ENCODE results near the gene RAE1. TPM values are rescaled to one million over a fixed set of nuclear protein-coding genes. Genes with fewer than 3 reads are reported as not detected.

Gene RAE1
- total RNA-seq, 2 donors from 2014 or later: 21.7 to 49.9 TPM

DNA sequence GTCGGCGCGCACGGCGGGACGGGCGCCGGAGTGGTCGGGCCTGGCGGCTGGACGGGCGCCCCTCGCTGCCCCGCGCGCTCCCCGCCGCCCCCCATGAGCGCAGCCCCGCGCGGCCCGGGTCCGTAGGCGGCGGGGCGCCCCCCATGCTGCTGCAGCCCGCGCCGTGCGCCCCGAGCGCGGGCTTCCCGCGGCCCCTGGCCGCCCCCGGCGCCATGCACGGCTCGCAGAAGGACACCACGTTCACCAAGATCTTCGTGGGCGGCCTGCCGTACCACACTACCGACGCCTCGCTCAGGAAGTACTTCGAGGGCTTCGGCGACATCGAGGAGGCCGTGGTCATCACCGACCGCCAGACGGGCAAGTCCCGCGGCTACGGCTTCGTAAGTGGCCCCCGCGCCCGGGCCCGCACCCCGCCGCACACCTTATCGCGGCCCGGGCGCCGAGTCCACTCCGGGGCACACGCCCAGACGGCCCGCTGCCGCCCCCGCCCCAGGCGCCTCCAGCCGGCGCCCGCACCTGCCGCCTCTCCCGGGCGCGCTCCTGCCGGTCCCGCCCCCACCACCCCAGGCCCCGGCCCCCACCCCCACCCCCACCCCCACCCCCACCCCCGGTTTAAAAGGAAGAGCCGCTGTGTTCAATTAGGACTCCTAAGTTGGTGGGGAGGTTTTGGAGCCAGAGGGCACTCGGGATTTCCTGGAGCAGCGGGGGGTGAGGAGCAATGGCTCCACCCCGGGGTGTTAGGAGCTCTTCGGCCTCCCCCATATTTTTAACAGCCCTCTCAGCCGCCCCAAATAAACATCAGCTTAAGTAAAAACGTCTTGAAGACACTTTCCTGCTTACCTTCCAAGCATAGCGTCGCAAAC lies 40.6 kb downstream of the RAE1 start:
- no peak for TF ChIP-seq CTCF (IDR thresholded peaks at IDR 0.05)
- peak; percentile 7 for TF ChIP-seq POLR2A (IDR thresholded peaks at IDR 0.05)
- no peak for TF ChIP-seq POLR2AphosphoS5 (IDR thresholded peaks at IDR 0.05)
- H3K27me3 ChIP-seq (replicated peaks; ENCODE audit: insufficient read depth): no peaks in the 10 kb centered on the region
- no peaks in the 10 kb centered on the region for H3K36me3 ChIP-seq
- no peaks in the 10 kb centered on the region for H3K9me3 ChIP-seq
- peaks cover 5% of the 10 kb centered on the region for H3K4me1 ChIP-seq (replicated peaks)
- 2% methylated on average over 65 of the region's 98 CpGs for WGBS
- intact Hi-C loops (cut with DNase I): loop anchor here (10.0 kb wide), 1 partner anchor 323 kb away; the partner anchor contains the start of gene PMEPA1
- peak overlapping the region; percentile 61 to 62 for H3K4me3 ChIP-seq
- H3K27ac ChIP-seq: peak overlapping the region; percentile 78 to 81
- no peak for DNase-seq (ENCODE audit: low spot score)

DNA sequence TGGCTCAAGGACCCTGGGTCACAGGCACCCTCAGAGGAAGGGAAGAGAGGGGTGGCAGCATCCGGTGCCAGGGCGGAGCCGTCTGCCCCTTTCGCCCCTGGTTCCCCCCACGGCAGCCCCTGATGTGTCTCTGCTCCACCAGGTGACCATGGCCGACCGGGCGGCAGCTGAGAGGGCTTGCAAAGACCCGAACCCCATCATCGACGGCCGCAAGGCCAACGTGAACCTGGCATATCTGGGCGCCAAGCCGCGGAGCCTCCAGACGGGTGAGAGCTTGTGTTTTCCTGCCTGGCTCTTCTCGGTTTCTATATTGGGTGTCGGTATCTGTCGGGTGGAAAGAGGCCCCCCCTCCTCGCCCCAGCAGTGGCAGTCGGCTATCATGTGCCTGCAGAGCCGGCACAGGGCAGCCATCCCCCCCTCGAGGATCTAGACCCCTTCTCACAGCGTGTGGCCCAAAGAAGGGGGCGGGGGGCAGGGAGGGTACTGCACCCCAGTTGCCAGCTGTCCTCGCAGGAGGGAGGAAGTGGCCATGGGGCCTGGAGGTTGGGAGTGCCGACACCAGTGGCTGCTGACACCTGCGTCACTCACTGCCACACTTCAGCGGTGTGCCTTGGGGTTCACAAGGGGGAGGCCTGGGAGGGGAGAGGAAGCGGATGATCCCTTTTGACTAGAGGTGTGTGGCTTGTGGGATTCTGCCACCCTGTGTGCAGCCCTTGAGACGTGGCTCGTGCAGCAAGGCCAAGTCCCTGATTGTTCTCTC lies 41.6 kb downstream of the RAE1 start:
- Histone ChIP-seq H3K27me3 (replicated peaks; ENCODE audit: insufficient read depth) (no peaks in the 10 kb centered on the region), H3K36me3 (no peaks in the 10 kb centered on the region), H3K9me3 (no peaks in the 10 kb centered on the region), H3K27ac (peak overlapping the region; percentile 78 to 81), H3K4me3 (peak overlapping the region; percentile 61 to 62), H3K4me1 (replicated peaks) (peaks cover 5% of the 10 kb centered on the region)
- DNase-seq (ENCODE audit: low spot score): peak; percentile 44
- TF ChIP-seq POLR2AphosphoS5 (IDR thresholded peaks at IDR 0.05): peak; percentile 28
- no peak for TF ChIP-seq CTCF (IDR thresholded peaks at IDR 0.05)
- peak; percentile 34 for TF ChIP-seq POLR2A (IDR thresholded peaks at IDR 0.05)
- intact Hi-C loops (cut with DNase I): loop anchor here (10.0 kb wide), 1 partner anchor 322 kb away; the partner anchor contains the start of gene PMEPA1
- WGBS: 17% methylated on average over 29 of the region's 33 CpGs

DNA sequence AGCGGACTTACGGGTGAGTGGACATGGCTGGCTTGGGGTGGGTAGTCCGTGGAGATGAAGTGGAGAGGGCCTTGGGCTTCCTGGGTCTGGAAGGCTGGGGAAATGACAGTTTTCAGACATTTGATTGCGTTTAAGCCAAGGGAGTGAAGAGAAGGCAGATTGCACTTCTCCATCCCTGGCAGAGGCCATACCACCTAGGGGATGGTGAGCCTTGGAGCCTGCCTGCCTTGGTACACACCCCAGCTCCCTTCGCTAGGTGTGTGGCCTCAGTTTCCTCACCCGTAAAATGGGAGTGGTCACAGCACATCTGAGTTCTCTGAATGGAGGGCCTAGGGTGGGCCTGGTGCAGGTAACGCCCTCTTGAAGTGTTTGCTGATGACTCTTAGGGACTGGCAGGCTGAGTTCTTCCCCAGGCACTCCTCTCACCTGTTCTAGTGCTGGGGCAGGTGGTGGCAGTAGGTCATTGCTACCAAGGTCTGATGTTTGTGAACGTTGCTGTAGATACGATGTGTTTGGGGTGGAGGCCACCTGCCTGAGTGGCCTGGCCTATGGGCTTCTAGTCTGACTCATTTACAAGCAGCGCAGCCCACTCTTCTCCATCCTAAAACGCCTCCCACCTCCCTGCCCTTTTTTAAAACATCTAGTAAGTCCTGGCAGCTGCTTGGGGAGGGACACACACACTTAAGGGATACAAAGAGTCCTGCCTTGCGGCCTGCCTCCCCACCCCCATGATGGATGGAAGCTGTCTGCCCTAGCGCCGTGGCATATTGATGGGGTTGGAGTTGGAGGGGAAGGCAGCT lies 42.5 kb downstream of the RAE1 start:
- Histone ChIP-seq H3K9me3 (no peaks in the 10 kb centered on the region), H3K27ac (peak overlapping the region; percentile 78 to 81), H3K36me3 (no peaks in the 10 kb centered on the region), H3K4me3 (peak overlapping the region in 1 of 2 donors; percentile 62), H3K4me1 (replicated peaks) (peaks cover 5% of the 10 kb centered on the region), H3K27me3 (replicated peaks; ENCODE audit: insufficient read depth) (no peaks in the 10 kb centered on the region)
- no peak for DNase-seq (ENCODE audit: low spot score)
- intact Hi-C loops (cut with DNase I): loop anchor here (2.0 to 10.0 kb wide), 2 partner anchors 47 to 321 kb away; partner anchors contain the start of gene PMEPA1
- WGBS: 65% methylated on average over 14 of the region's 14 CpGs
- TF ChIP-seq POLR2A (IDR thresholded peaks at IDR 0.05): no peak
- no peak for TF ChIP-seq POLR2AphosphoS5 (IDR thresholded peaks at IDR 0.05)
- no peak for TF ChIP-seq CTCF (IDR thresholded peaks at IDR 0.05)

DNA sequence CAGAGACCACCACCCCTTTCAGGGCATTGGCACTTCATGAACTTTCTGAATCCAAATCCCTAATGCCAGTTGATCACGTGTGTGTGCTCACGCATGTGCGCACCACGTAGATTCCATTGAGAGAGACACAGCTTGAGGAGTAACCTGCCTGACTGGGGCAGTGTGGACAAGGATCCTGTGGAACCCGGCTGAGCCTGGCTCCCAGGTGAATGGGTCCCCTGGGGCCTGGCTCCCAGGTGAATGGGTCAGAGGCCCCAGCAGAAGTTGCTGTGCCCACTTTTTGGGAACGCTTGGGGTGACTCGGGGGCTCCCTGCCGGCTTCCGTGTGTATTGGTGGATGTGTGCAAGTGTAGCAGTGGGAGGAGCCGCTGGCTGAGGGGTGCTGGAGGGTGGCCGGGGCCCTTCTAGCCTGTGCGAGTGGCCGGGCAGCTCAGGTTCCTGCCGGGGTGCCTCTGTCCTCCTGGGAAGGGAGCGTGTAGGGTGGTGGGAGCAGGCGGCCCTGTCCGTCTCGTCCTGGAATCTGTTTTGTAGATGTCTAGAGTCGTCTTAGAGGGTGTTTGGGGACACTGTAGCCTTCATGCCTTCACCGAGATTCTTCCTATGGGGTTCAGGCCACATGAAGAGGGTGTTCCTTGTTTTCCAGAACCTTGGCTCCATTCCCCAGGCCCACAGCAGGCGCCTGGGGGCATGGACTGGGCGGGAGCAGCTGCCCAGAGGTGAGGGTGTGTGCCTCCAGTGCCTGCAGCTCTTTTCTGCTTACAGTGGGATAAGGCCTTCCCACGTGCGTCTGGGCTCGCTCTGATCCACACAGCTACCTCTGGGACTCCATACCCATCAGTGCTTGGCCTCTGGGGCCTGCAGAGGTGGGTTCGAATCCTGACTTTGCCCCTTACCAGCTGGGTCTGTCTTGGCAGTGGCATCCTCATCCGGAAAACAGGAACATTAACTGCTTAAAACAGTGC lies 43.3 kb downstream of the RAE1 start:
- 44% methylated on average over 26 of the region's 27 CpGs for whole genome bisulfite sequencing
- Histone ChIP-seq H3K4me1 (replicated peaks) (peaks cover 5% of the 10 kb centered on the region), H3K27me3 (replicated peaks; ENCODE audit: insufficient read depth) (no peaks in the 10 kb centered on the region), H3K36me3 (no peaks in the 10 kb centered on the region), H3K9me3 (no peaks in the 10 kb centered on the region), H3K4me3 (no peak overlapping the region), H3K27ac (peak overlapping the region; percentile 78 to 81)
- TF ChIP-seq POLR2A (IDR thresholded peaks at IDR 0.05): no peak
- no peak for TF ChIP-seq CTCF (IDR thresholded peaks at IDR 0.05)
- no peak for TF ChIP-seq POLR2AphosphoS5 (IDR thresholded peaks at IDR 0.05)
- no peak for DNase-seq (ENCODE audit: low spot score)
- intact Hi-C loops (cut with DNase I): loop anchor here (2.0 to 10.0 kb wide), 2 partner anchors 46 to 320 kb away; partner anchors contain the start of gene PMEPA1

Measured in prostate gland (tissue), 2 donors.